ENCODE measurements around the gene RAB24. TPM values are rescaled to one million over a fixed set of nuclear protein-coding genes. Genes with fewer than 3 reads are reported as not detected.

Gene RAB24
- total RNA-seq, 1 experiment from 2014 or later = 37.2 TPM

- CTCF ChIA-PET = interaction anchor here (0.7 kb wide), 1 partner anchor 231 kb away, joined by 3 read pairs; no protein-coding TSS in a partner anchor
- in situ Hi-C loops (cut with HindIII; ENCODE audit: low pct_unique_long_range_greater_than_20kb, low sequenced_read_pairs) = no loop called here
Measured at GRCh38 chr5:177338251-177339106, 35.0 kb upstream of the RAB24 start.

DNA sequence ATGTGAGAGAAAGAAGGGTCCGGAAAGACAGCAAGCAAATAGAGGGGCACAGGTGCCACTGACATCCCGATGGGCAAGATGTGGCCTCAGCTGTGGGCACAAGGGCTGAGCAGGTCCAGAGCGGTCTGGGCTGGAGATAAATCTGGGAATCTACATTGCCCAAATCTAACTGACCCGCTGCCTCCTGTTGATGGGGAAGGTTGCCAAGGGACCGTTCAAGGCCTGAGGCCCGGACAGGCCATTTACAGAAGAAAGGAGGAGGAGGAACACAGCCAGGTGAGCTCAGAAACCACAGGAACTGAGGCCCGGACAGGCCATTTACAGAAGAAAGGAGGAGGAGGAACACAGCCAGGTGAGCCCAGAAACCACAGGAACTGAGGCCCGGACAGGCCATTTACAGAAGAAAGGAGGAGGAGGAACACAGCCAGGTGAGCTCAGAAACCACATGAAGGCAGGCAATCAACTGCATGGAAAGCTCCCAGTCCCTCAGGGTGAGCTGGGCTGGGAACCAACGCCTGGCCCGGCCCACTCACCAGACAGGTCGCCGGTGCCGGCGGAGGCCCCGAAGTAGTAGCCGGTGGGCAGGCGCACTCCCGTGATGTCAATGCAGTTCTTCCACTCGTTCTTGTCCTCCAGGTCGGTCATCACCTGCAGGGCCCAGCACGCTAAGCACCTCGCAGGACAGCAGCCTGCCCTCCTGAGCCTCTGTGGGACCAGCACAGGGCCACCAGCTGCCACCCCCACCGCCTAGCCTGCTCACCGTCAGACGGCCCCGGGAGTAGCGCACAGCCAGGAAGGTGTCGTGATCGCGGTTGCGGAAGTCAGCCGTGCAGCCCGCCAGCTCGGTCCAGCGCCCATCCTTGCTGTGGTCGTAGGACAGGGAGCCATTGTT lies 33.3 kb upstream of the RAB24 start:
- Histone ChIP-seq H3K27ac (ENCODE audit: low read length) (no peak overlapping the region), H3K4me1 (ENCODE audit: control insufficient read depth, insufficient read depth, low read length) (no peaks in the 10 kb centered on the region), H3K4me3 (ENCODE audit: low read depth in 2 of 2, low read length in 2 of 2) (no peak overlapping the region), H3K36me3 (ENCODE audit: control insufficient read depth, insufficient read depth, low read length) (peaks cover 16% of the 10 kb centered on the region), H3K27me3 (ENCODE audit: control insufficient read depth, insufficient read depth, low read length) (no peaks in the 10 kb centered on the region), H3K9me3 (ENCODE audit: control insufficient read depth, insufficient read depth, low read depth, low read length) (no peaks in the 10 kb centered on the region)
- in situ Hi-C loops (cut with HindIII; ENCODE audit: low pct_unique_long_range_greater_than_20kb, low sequenced_read_pairs) (no loop called here), intact Hi-C loops (cut with micrococcal nuclease; ENCODE audit: unreplicated experiment) (no loop called here)
- POLR2A ChIA-PET = no interaction called here
- no TSS peak for BruUV-seq (replicated peaks)
- DNase-seq (ENCODE audit: low read depth, low spot score) = no peak
- TF ChIP-seq TCF7L2 (IDR thresholded peaks at IDR 0.05; ENCODE audit: low read depth, low read length) (no peak), CTCF (IDR thresholded peaks at IDR 0.05) (no peak), SIN3A (IDR thresholded peaks at IDR 0.05; ENCODE audit: borderline replicate concordance, insufficient read depth, low read depth, low read length) (no peak), REST (IDR thresholded peaks at IDR 0.05; ENCODE audit: insufficient read depth in 1 of 2, low read depth in 2 of 2, low read length in 1 of 2) (no peak), POLR2AphosphoS5 (IDR thresholded peaks at IDR 0.05; ENCODE audit: low read depth, low read length) (no peak)
- ATAC-seq = no peak
- CTCF ChIA-PET = interaction anchor here (0.6 to 1.0 kb wide), 2 partner anchors 27 to 250 kb away, joined by 3 to 4 read pairs; partner anchors contain the start of gene FGFR4

More at GRCh38 chr5:177338251-177339106, 35.0 kb upstream of the RAB24 start:
- Histone ChIP-seq H3K36me3 (ENCODE audit: control insufficient read depth, insufficient read depth, low read length) (peaks cover 14% of the 10 kb centered on the region), H3K27ac (ENCODE audit: low read length) (no peak overlapping the region), H3K4me1 (ENCODE audit: control insufficient read depth, insufficient read depth, low read length) (no peaks in the 10 kb centered on the region), H3K9me3 (ENCODE audit: control insufficient read depth, insufficient read depth, low read depth, low read length) (no peaks in the 10 kb centered on the region), H3K27me3 (ENCODE audit: control insufficient read depth, insufficient read depth, low read length) (no peaks in the 10 kb centered on the region), H3K4me3 (ENCODE audit: low read depth in 2 of 2, low read length in 2 of 2) (no peak overlapping the region)
- ATAC-seq (no peak), DNase-seq (ENCODE audit: low read depth, low spot score) (no peak)
- POLR2A ChIA-PET = no interaction called here
- BruUV-seq (replicated peaks) = no TSS peak
- intact Hi-C loops (cut with micrococcal nuclease; ENCODE audit: unreplicated experiment) = no loop called here
- no peak for TF ChIP-seq TCF7L2 (IDR thresholded peaks at IDR 0.05; ENCODE audit: low read depth, low read length)
- TF ChIP-seq POLR2AphosphoS5 (IDR thresholded peaks at IDR 0.05; ENCODE audit: low read depth, low read length) = no peak

Measured in Panc1 (cell line).